ENCODE results near the gene CATSPER4.

CATSPER4 gene

GRCh38 chr1:26164861-26165842 is 25.2 kb upstream of the CATSPER4 start:
- no peak for DNase-seq

GRCh38 chr1:26166719-26167281 is 23.6 kb upstream of the CATSPER4 start:
- DNase-seq: no peak

GRCh38 chr1:26168410-26169197 is 21.8 kb upstream of the CATSPER4 start, which contains the start of gene C1orf232:
Gene C1orf232, minus strand, starts transcription at chr1:26168963. Its CDS starts 464 bp downstream, at chr1:26168499.
- no peak for DNase-seq

GRCh38 chr1:26169198-26169554 is 21.2 kb upstream of the CATSPER4 start:
- no peak for DNase-seq

GRCh38 chr1:26169669-26170471 is 20.5 kb upstream of the CATSPER4 start, which contains the start of gene ZNF593:
Gene ZNF593, plus strand, starts transcription at chr1:26169908. Its CDS starts 76 bp downstream, at chr1:26169984.
- DNase-seq: peak; percentile 93

- DNase-seq: no peak
Observed at GRCh38 chr1:26170472-26170821, 20.0 kb upstream of the CATSPER4 start.

GRCh38 chr1:26171084-26172072 is 19.0 kb upstream of the CATSPER4 start, which contains the start of gene ZNF593OS:
Gene ZNF593OS, minus strand, starts transcription at chr1:26171832. Its CDS starts 171 bp downstream, at chr1:26171661.
- DNase-seq: no peak

GRCh38 chr1:26175346-26175745 is 15.1 kb upstream of the CATSPER4 start:
- no peak for DNase-seq

- DNase-seq: no peak
Observed at GRCh38 chr1:26177182-26177684, 13.2 kb upstream of the CATSPER4 start, which contains the start of gene CNKSR1. Gene CNKSR1, plus strand, starts transcription at chr1:26177491. Its CDS starts 57 bp downstream, at chr1:26177548.

GRCh38 chr1:26180010-26180506 is 10.3 kb upstream of the CATSPER4 start:
- no peak for DNase-seq

- DNase-seq: no peak
Observed at GRCh38 chr1:26181586-26182382, 8.6 kb upstream of the CATSPER4 start.

GRCh38 chr1:26182383-26182696 is 8.1 kb upstream of the CATSPER4 start:
- no peak for DNase-seq

- no peak for DNase-seq
Observed at GRCh38 chr1:26184086-26184485, 6.3 kb upstream of the CATSPER4 start.

- no peak for DNase-seq
Observed at GRCh38 chr1:26184883-26185282, 5.5 kb upstream of the CATSPER4 start.

- DNase-seq: no peak
Observed at GRCh38 chr1:26187882-26188281, 2.5 kb upstream of the CATSPER4 start.

- no peak for DNase-seq
Observed at GRCh38 chr1:26188477-26188876, 1.9 kb upstream of the CATSPER4 start.

- DNase-seq: no peak
Observed at GRCh38 chr1:26189331-26189730, 1.1 kb upstream of the CATSPER4 start.

GRCh38 chr1:26189751-26190275 is 589 bp upstream of the CATSPER4 start:
- no peak for DNase-seq

- DNase-seq: no peak
Observed at GRCh38 chr1:26191739-26192138, 1.3 kb downstream of the CATSPER4 start.

- DNase-seq: no peak
Observed at GRCh38 chr1:26195805-26196204, 5.4 kb downstream of the CATSPER4 start.

Measured in right hindlimb (tissue), 1 donor.